PC-3 (cell line): ENCODE measurements around the gene GHRH. TPM values are rescaled to one million over a fixed set of nuclear protein-coding genes. Genes with fewer than 3 reads are reported as not detected.
A peak's percentile ranks its signal among the peaks of the same experiment; 100 is the strongest.

Experiments used
- ATAC-seq: fragments of 200-7000 bp; cut with Tn5 transposase; 2 replicates; pipeline ENCODE4 v1.9.1; 2020; ENCODE audit warnings: mild to moderate bottlenecking, moderate library complexity
- BruUV-seq: library from RNA; stranded (reverse); fragments of 400-500 nt; replicated peaks from 2 replicates; lab custom pipeline; 2021; lab: Mats Ljungman, UMichigan
- CTCF ChIA-PET: fragments of 300-600 bp; sonication (Branson Sonifier 250); formaldehyde crosslinking; loops from one replicate; lab custom pipeline; 2022; ENCODE audit warnings: antibody characterized with exemption; lab: Charles Lee
- POLR2A ChIA-PET: fragments of 300-600 bp; sonication (Branson Sonifier 250); formaldehyde crosslinking; loops from one replicate; lab custom pipeline; 2022; ENCODE audit warnings: antibody characterized with exemption; ENCODE audit not compliant: unreplicated experiment; lab: Charles Lee
- DNase-seq: peaks from one replicate; pipeline ENCODE4 v3.0.0-alpha.2; 2015
- H2AFZ ChIP-seq: fragments of 300-600 bp; sonication (generic); 2 replicates; pipeline ENCODE4 v1.6.0; 2016; ENCODE audit warnings: antibody characterized with exemption, low read length
- H3F3A ChIP-seq: fragments of 300-600 bp; sonication (generic); one replicate; pipeline ENCODE4 v1.6.0; 2017; ENCODE audit warnings: antibody characterized with exemption, low read length, control low read depth, mild to moderate bottlenecking; ENCODE audit not compliant: unreplicated experiment
- H3K27ac ChIP-seq: fragments of 300-600 bp; sonication (generic); 2 replicates; pipeline ENCODE4 v1.5.1; 2016; ENCODE audit warnings: mild to moderate bottlenecking, low read length
- H3K27me3 ChIP-seq: fragments of 300-600 bp; sonication (generic); 2 replicates; pipeline ENCODE4 v1.6.1; 2016; ENCODE audit warnings: low read length, mixed read lengths
- H3K36me3 ChIP-seq: fragments of 300-600 bp; sonication (generic); 2 replicates; pipeline ENCODE4 v1.6.1; 2016; ENCODE audit warnings: low read depth, mixed run types, low read length, mixed read lengths
- H3K4me1 ChIP-seq: fragments of 300-600 bp; sonication (generic); 2 replicates; pipeline ENCODE4 v1.5.1; 2016; ENCODE audit warnings: low read length; ENCODE audit not compliant: insufficient read depth
- H3K4me2 ChIP-seq: fragments of 300-600 bp; sonication (generic); 2 replicates; pipeline ENCODE4 v1.6.0; 2016; ENCODE audit warnings: low read length
- H3K4me3 ChIP-seq: fragments of 300-600 bp; sonication (generic); 2 replicates; pipeline ENCODE4 v1.5.1; 2016; ENCODE audit warnings: mild to moderate bottlenecking, low read length, mixed read lengths
- H3K79me2 ChIP-seq: fragments of 300-600 bp; sonication (generic); 2 replicates; pipeline ENCODE4 v1.6.1; 2017; ENCODE audit warnings: low read length, mixed read lengths
- H3K9ac ChIP-seq: fragments of 300-600 bp; sonication (generic); 2 replicates; pipeline ENCODE4 v1.6.0; 2016; ENCODE audit warnings: mild to moderate bottlenecking, low read length
- H3K9me2 ChIP-seq: fragments of 300-600 bp; sonication (generic); replicated peaks from 2 replicates; pipeline ENCODE4 v1.6.1; 2016; ENCODE audit warnings: mixed run types, low read length, mixed read lengths
- H3K9me3 ChIP-seq: fragments of 300-600 bp; sonication (generic); 2 replicates; pipeline ENCODE4 v1.6.1; 2016; ENCODE audit warnings: low read length, mixed read lengths
- H4K20me1 ChIP-seq: fragments of 300-600 bp; sonication (generic); 2 replicates; pipeline ENCODE4 v1.6.1; 2016; ENCODE audit warnings: low read length, mixed read lengths
- CTCF ChIP-seq: fragments of 300-600 bp; sonication (generic); conservative IDR thresholded peaks from 2 replicates; pipeline ENCODE4 v1.5.1; 2017; ENCODE audit warnings: antibody characterized with exemption, low read depth, mild to moderate bottlenecking, low read length
- EZH2 ChIP-seq: fragments of 300-600 bp; sonication (generic); IDR thresholded peaks from one replicate; pipeline ENCODE4 v1.6.1; 2017; ENCODE audit warnings: antibody characterized with exemption, mild to moderate bottlenecking, low read length; ENCODE audit not compliant: unreplicated experiment
- EZH2phosphoT487 ChIP-seq: fragments of 300-600 bp; sonication (generic); IDR thresholded peaks from 2 replicates; pipeline ENCODE4 v1.6.1; 2018; ENCODE audit warnings: mild to moderate bottlenecking, antibody characterized with exemption, low read length, borderline replicate concordance
- intact Hi-C: fragments of 100-400 bp; cut with micrococcal nuclease; formaldehyde crosslinking; loops from 2 replicates; pipeline ENCODE4 v1.9.0; 2023
- total RNA-seq: library from RNA; depleted of rRNA; stranded (reverse); fragments of >200 nt; gene quantifications from 2 replicates; pipeline ENCODE4 v1.2.3, GENCODE V29; 2014

Gene GHRH
- total RNA-seq, 1 experiment from 2014 or later, result not detected

- no TSS peak for BruUV-seq
- no peaks in the 10 kb centered on the region for H3K27me3 ChIP-seq
- ChIA-PET CTCF (no interaction called here), POLR2A (interaction anchor here (0.5 kb wide), 1 partner anchor 30 kb away, joined by 3 read pairs; no protein-coding TSS in a partner anchor)
- peak overlapping the region; percentile 27 for H3K4me3 ChIP-seq
- H3K36me3 ChIP-seq, result peaks cover 22% of the 10 kb centered on the region; the same call in 1 of the 2 replicates
- DNase-seq (peak; percentile 50), ATAC-seq (peak; percentile 3)
- no peak overlapping the region for H2AFZ ChIP-seq
- no peaks in the 10 kb centered on the region for H3K9me3 ChIP-seq
- TF ChIP-seq CTCF (no peak), EZH2 (no peak), EZH2phosphoT487 (no peak)
- peak overlapping the region; percentile 76 for H3K4me2 ChIP-seq
- H3K27ac ChIP-seq, result peak overlapping the region; percentile 84
- intact Hi-C loops, result loop anchor here (2.0 to 5.0 kb wide), 2 partner anchors 52 to 85 kb away; partner anchors contain the start of gene SRC
- H3K79me2 ChIP-seq, result peaks cover 88% of the 10 kb centered on the region
- peaks cover 19% of the 10 kb centered on the region for H3F3A ChIP-seq
- peaks cover 56% of the 10 kb centered on the region for H3K4me1 ChIP-seq
- peak overlapping the region; percentile 35 for H3K9ac ChIP-seq
- no peaks in the 10 kb centered on the region for H4K20me1 ChIP-seq
- no peaks in the 10 kb centered on the region for H3K9me2 ChIP-seq
These were observed 34.0 kb upstream of the GHRH start for GRCh38 chr20:37295595-37295994.

GRCh38 chr20:37295001-37295400 is 33.4 kb upstream of the GHRH start:
- DNase-seq, result peak; percentile 99
- BruUV-seq, result no TSS peak
- peak overlapping the region; percentile 84 for H3K27ac ChIP-seq
- H3K79me2 ChIP-seq, result peaks cover 88% of the 10 kb centered on the region
- ChIA-PET CTCF (interaction anchor here (0.6 to 1.0 kb wide), 2 partner anchors 49 to 85 kb away, joined by 4 to 8 read pairs; no protein-coding TSS in a partner anchor), POLR2A (interaction anchor here (0.5 to 0.6 kb wide), 2 partner anchors 29 to 247 kb away, joined by 3 read pairs; no protein-coding TSS in a partner anchor)
- H3K9me3 ChIP-seq, result no peaks in the 10 kb centered on the region
- peak overlapping the region; percentile 27 for H3K4me3 ChIP-seq
- H3K9me2 ChIP-seq, result no peaks in the 10 kb centered on the region
- peak overlapping the region; percentile 76 for H3K4me2 ChIP-seq
- no peaks in the 10 kb centered on the region for H3K27me3 ChIP-seq
- TF ChIP-seq EZH2phosphoT487, result no peak
- no peak for TF ChIP-seq EZH2
- TF ChIP-seq CTCF, result no peak
- ATAC-seq, result peak; percentile 98
- no peaks in the 10 kb centered on the region for H4K20me1 ChIP-seq
- no peak overlapping the region for H2AFZ ChIP-seq
- intact Hi-C loops, result loop anchor here (2.0 to 5.0 kb wide), 2 partner anchors 52 to 86 kb away; partner anchors contain the start of gene SRC
- peaks cover 19% of the 10 kb centered on the region for H3F3A ChIP-seq
- peaks cover 16% of the 10 kb centered on the region; the same call in 1 of the 2 replicates for H3K36me3 ChIP-seq
- H3K4me1 ChIP-seq, result peaks cover 55% of the 10 kb centered on the region
- peak overlapping the region; percentile 39 for H3K9ac ChIP-seq
